Endothelial cell of umbilical vein (primary cell): Measurements from ENCODE around the gene THBS3. TPM values are rescaled to one million over a fixed set of nuclear protein-coding genes. Genes with fewer than 3 reads are reported as not detected.
A peak's percentile ranks its signal among the peaks of the same experiment; 100 is the strongest.

Experiments
- BruUV-seq: library from RNA; stranded (reverse); fragments of 400-500 nt; replicated peaks from 2 replicates; lab custom pipeline; 2021; lab: Mats Ljungman, UMichigan
- CTCF ChIA-PET: fragments of 300-600, 350-600 bp; sonication (Branson Sonifier 250); formaldehyde crosslinking; loops from one replicate; lab custom pipeline; 2021; ENCODE audit warnings: antibody characterized with exemption, inconsistent platforms; lab: Charles Lee
- POLR2A ChIA-PET: fragments of 300-600, 350-600 bp; sonication (Branson Sonifier 250); formaldehyde crosslinking; loops from one replicate; lab custom pipeline; 2021; ENCODE audit warnings: antibody characterized with exemption, inconsistent platforms; lab: Charles Lee
- DNase-seq: peaks from one replicate; pipeline ENCODE4 v3.0.0-alpha.2; 2011; ENCODE audit warnings: low read depth, low spot score
- FAIRE-seq: peaks from 2 replicates; lab custom pipeline; 2011; peaks lifted over from hg19 to GRCh38; lab: Jason Lieb, UNC
- H2AFZ ChIP-seq: 2 replicates; pipeline ENCODE4 v1.6.0; 2012; ENCODE audit warnings: low read depth, low read length, control low read depth, inconsistent platforms
- H3K27ac ChIP-seq: 2 replicates; pipeline ENCODE4 v1.5.1; 2011; ENCODE audit warnings: low read depth, mild to moderate bottlenecking, control low read depth, low read length, moderate library complexity; ENCODE audit not compliant: insufficient read depth
- H3K27me3 ChIP-seq, 2 experiments: 2 replicates each; pipeline versions ENCODE4 v1.6.0 to v1.6.1; 2011; ENCODE audit warnings: low read length in 2 of 2, mixed read lengths in 1 of 2; ENCODE audit not compliant: control insufficient read depth in 2 of 2, insufficient read depth in 2 of 2
- H3K36me3 ChIP-seq, 2 experiments: 2 replicates in 1 of 2; 3 replicates in 1 of 2; pipeline ENCODE4 v1.5.1; 2011; ENCODE audit warnings: low read length in 2 of 2, mild to moderate bottlenecking in 1 of 2, moderate library complexity in 1 of 2; ENCODE audit not compliant: control insufficient read depth in 2 of 2, insufficient read depth in 2 of 2; ENCODE audit errors: extremely low read depth in 1 of 2
- H3K4me1 ChIP-seq: 3 replicates; pipeline ENCODE4 v1.5.1; 2011; ENCODE audit warnings: mild to moderate bottlenecking, low read length; ENCODE audit not compliant: control insufficient read depth, insufficient read depth; ENCODE audit errors: extremely low read depth
- H3K4me2 ChIP-seq: 2 replicates; pipeline ENCODE4 v1.6.1; 2011; ENCODE audit warnings: low read length, control low read depth, mixed read lengths; ENCODE audit not compliant: insufficient read depth
- H3K4me3 ChIP-seq, 3 experiments: fragments of 200-600 bp in 1 of 3; sonication (generic), shearing (Covaris generic) in 1 of 3; replicated peaks in 1 of 3; 2 replicates each; pipeline ENCODE4 v1.5.1; 2011 to 2016; ENCODE audit warnings: control low read depth in 3 of 3, low read length in 3 of 3, mild to moderate bottlenecking in 2 of 3, inconsistent platforms in 1 of 3, low read depth in 1 of 3, moderate library complexity in 1 of 3; ENCODE audit not compliant: insufficient read depth in 1 of 3
- H3K79me2 ChIP-seq: 2 replicates; pipeline ENCODE4 v1.6.0; 2012; ENCODE audit warnings: low read length, inconsistent platforms; ENCODE audit not compliant: control insufficient read depth, insufficient read depth
- H3K9ac ChIP-seq: replicated peaks from 2 replicates; pipeline ENCODE3; 2011; ENCODE audit warnings: low read length, control low read depth; ENCODE audit not compliant: insufficient read depth; ENCODE audit errors: extremely low read depth
- H3K9me1 ChIP-seq: replicated peaks from 3 replicates; pipeline ENCODE4 v1.6.0; 2011; ENCODE audit warnings: mild to moderate bottlenecking, low read length; ENCODE audit not compliant: control insufficient read depth, insufficient read depth; ENCODE audit errors: extremely low read depth
- H3K9me3 ChIP-seq: replicated peaks from 2 replicates; pipeline ENCODE4 v1.5.1; 2012; ENCODE audit warnings: low read length, inconsistent platforms; ENCODE audit not compliant: control insufficient read depth, insufficient read depth
- H4K20me1 ChIP-seq: replicated peaks from 2 replicates; pipeline ENCODE3; 2011; ENCODE audit warnings: mild to moderate bottlenecking, low read length; ENCODE audit not compliant: control insufficient read depth, insufficient read depth; ENCODE audit errors: extremely low read depth
- FOS ChIP-seq: IDR thresholded peaks from 2 replicates; pipeline ENCODE4 v1.6.1; 2011; ENCODE audit warnings: mild to moderate bottlenecking, low read length, moderate library complexity, borderline replicate concordance; ENCODE audit not compliant: insufficient read depth
- MAX ChIP-seq: IDR thresholded peaks from 2 replicates; pipeline ENCODE4 v1.6.1; 2011; ENCODE audit not compliant: insufficient read depth, insufficient read length
- MYC ChIP-seq: IDR thresholded peaks from one replicate; pipeline ENCODE4 v1.6.1; 2011; ENCODE audit warnings: mild to moderate bottlenecking, low read depth, low read length
- POLR2A ChIP-seq: IDR thresholded peaks from 2 replicates; pipeline ENCODE4 v1.6.1; 2012; ENCODE audit warnings: low read depth, mild to moderate bottlenecking, control low read depth, low read length
- POLR2AphosphoS5 ChIP-seq: IDR thresholded peaks from 2 replicates; pipeline ENCODE4 v1.6.1; 2012; ENCODE audit warnings: low read depth, mild to moderate bottlenecking, control low read depth, low read length, moderate library complexity; ENCODE audit not compliant: insufficient read depth
- dilution Hi-C: fragments of 300-500 bp; cut with MboI; formaldehyde crosslinking; loops from one replicate; pipeline ENCODE4 v1.15.0; 2019; ENCODE audit warnings: low sequenced_read_pairs; ENCODE audit not compliant: extremely low pct_ligation_motif_present
- intact Hi-C: fragments of 100-400 bp; cut with micrococcal nuclease; formaldehyde crosslinking; loops from one replicate; pipeline ENCODE4 v1.10.0; 2022
- polyA plus RNA-seq, 4 experiments: library from polyadenylated mRNA; depleted of rRNA in 3 of 4; stranded (reverse) in 3 of 4; unstranded in 1 of 4; fragments of >200 nt; gene quantifications; 2 replicates each; pipeline versions ENCODE4 v1.2.1 to v1.2.3, GENCODE V29; 2011 to 2012; ENCODE audit warnings: missing spikeins in 1 of 4
- total RNA-seq: library from RNA; stranded (reverse); gene quantifications from 2 replicates; pipeline ENCODE4 v1.2.3, GENCODE V29; 2021

The THBS3 gene
- total and polyA plus RNA-seq, 2 donors (not counting 3 experiments of a cell fraction or from before 2014, with no cell fraction given): 23.6 to 25.7 TPM

GRCh38 chr1:155255243-155256007 is 47.7 kb upstream of the THBS3 start, which contains the start of gene ENTREP3:
ENTREP3 (minus strand) TSS chr1:155255483; CDS start chr1:155254877, 606 bp downstream.
- FAIRE-seq: peak; percentile 96
- TF ChIP-seq POLR2A (peak; percentile 86), POLR2AphosphoS5 (peak; percentile 89), FOS (no peak), MAX (no peak), MYC (peak; percentile 42)
- H3K9me3 ChIP-seq: no peaks in the 10 kb centered on the region
- peak within 1 kb of the TSS; percentile 76 for H3K4me2 ChIP-seq
- peak; percentile 90 for DNase-seq
- ChIA-PET CTCF (interaction anchor here (1.1 kb wide), 1 partner anchor 11 kb away, joined by 5 read pairs; no protein-coding TSS in a partner anchor), POLR2A (interaction anchor here (0.5 to 0.6 kb wide), 2 partner anchors 9 to 68 kb away, joined by 4 read pairs; no protein-coding TSS in a partner anchor)
- TSS peak; percentile 30 for BruUV-seq
- H3K79me2 ChIP-seq: peaks cover 12% of the 10 kb centered on the region
- peak within 1 kb of the TSS; percentile 29 to 77 (median 57) for H3K4me3 ChIP-seq
- H3K4me1 ChIP-seq: peaks cover 27% of the 10 kb centered on the region
- peaks cover 3 to 11% of the 10 kb centered on the region in 2 experiments for H3K36me3 ChIP-seq
- H4K20me1 ChIP-seq: no peaks in the 10 kb centered on the region
- no peaks in the 10 kb centered on the region for H3K9me1 ChIP-seq
- H2AFZ ChIP-seq: peak within 1 kb of the TSS; percentile 80
- intact Hi-C loops (loop anchor here (2.0 to 10.0 kb wide), 2 partner anchors 17 to 309 kb away; partner anchors contain the start of genes ASH1L and CLK2), dilution Hi-C loops (no loop called here)
- peak within 1 kb of the TSS; percentile 66 for H3K27ac ChIP-seq
- no peaks in the 10 kb centered on the region for H3K27me3 ChIP-seq
- peak within 1 kb of the TSS; percentile 77 for H3K9ac ChIP-seq
